ENCODE data around the gene BCKDHB.
"Not testable (repeated sequence)": the region's sequence is repeated elsewhere in the genome, so short reads cannot be mapped to it uniquely, and the experiment has no call there.

Gene BCKDHB

GRCh38 chr6:80263585-80263984, 157.1 kb downstream of the BCKDHB start:
- no peak for DNase-seq (ENCODE audit: low spot score)

GRCh38 chr6:80268865-80269730, 162.6 kb downstream of the BCKDHB start:
- no peak for DNase-seq (ENCODE audit: low spot score)

DNA sequence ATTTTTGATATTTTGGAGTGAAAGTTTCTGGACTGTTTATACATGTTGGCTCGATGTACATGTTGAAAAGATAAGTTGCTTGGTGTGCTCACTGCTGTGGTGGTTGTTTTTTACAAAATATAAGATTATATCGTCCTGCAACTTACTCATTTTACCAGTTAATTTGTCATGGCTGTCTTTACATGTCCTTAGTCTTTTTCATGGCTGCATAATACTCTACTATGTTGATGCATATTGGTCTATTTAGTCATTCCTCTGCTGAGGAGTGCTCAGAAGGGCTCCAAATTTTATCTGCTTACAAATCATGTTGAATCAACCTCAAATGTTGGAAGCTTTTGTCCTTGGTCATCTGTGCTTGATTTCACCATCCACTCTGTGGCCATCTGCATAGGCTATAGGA, 164.6 kb downstream of the BCKDHB start:
- DNase-seq (ENCODE audit: low spot score), result no peak

- DNase-seq (ENCODE audit: low spot score), result no peak
Measured at GRCh38 chr6:80272988-80273387, 166.5 kb downstream of the BCKDHB start.

DNA sequence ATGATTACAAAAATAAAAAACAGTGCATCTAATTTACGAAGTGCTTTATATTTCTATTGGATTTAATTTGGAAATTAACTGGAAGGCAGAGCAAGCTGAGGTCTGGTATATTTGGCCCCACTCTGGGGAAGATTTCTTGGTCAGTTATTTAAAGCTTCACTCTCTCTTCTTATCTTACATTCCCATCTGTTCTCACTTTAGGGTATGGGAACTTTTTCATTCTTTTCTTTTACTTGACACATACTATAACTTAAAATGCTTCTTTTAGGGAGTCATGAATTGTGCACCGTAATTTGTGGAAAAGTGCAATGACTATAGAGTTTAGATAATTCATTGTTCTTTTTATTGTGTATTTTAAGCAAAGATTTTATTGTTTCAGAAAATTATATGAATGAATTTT, 170.4 kb downstream of the BCKDHB start:
- DNase-seq (ENCODE audit: low spot score), result no peak

- DNase-seq (ENCODE audit: low spot score), result no peak
Measured at GRCh38 chr6:80277501-80277900, 171.0 kb downstream of the BCKDHB start.

GRCh38 chr6:80280262-80281010, 174.0 kb downstream of the BCKDHB start:
- DNase-seq (ENCODE audit: low spot score), result no peak

DNA sequence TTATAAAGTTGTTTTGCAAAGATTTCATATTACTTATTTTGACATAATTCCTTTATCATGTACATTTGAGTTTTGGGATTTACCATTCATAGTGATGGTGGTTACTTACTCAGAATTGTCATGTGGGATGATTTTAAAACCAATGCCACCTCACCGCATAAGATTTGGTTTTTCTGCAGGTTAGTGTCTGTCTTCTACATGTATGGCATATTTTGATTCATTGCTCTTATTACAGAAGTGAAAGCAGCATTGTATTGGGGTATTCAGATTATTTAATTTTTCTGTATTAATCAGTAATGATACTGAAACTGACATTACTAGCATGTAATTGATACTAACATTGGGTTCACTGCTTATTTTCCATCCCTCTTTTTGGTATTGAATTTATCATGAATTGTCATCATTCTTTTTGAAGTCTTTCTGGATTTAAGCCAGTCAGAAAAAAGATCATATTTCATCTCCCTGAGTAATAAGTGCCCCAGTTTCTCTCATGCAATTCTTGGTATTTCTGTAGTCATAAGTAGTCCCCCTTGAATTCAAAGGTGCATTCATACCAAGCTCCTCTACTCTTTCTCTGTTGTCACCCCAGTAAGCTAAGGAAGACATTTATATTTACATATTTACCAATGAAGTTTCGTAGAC, 176.6 kb downstream of the BCKDHB start:
- DNase-seq (ENCODE audit: low spot score), result no peak

- DNase-seq (ENCODE audit: low spot score), result no peak
Measured at GRCh38 chr6:80287112-80287511, 180.6 kb downstream of the BCKDHB start.

- DNase-seq (ENCODE audit: low spot score), result no peak
Measured at GRCh38 chr6:80287607-80288006, 181.1 kb downstream of the BCKDHB start.

DNA sequence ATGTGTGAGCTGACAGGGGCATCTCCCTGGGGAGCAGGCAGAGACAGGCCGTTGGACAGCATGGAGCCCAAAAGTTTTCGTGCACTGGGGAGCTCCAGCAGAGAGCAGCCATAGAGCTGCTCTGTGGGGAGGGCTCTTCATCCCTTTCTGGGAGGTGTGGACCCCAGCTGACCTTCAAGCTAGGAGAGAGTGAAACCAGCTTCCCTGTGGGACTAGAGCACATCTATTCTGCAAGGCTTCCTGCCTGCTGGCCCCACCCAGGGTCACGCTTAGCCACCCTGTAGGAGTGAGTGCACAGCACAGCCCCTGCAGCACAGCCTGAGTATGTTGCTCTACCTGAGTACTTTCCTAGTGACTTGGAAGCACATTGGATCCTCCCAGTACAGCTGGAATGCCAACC, 183.3 kb downstream of the BCKDHB start:
- DNase-seq (ENCODE audit: low spot score), result no peak

DNA sequence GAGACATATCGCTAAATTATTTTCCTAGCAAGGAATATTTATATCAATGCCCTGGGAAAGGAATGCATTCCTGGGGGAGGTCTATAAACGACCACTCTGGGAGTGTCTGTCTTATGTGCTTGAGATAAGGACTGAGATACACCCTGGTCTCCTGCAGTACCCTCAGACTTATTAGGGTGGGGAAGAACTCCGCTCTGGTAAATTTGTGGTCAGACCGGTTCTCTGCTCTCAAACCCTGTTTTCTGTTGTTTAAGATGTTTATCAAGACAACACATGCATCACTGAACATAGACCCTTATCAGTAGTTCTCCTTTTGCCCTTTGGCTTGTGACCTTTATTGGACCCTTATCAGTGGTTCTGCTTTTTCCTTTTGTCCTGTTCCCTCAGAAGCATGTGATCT, 188.1 kb downstream of the BCKDHB start:
- not testable (repeated sequence) for DNase-seq (ENCODE audit: low spot score)

- DNase-seq (ENCODE audit: low spot score), result no peak
Measured at GRCh38 chr6:80302716-80303115, 196.2 kb downstream of the BCKDHB start.

DNA sequence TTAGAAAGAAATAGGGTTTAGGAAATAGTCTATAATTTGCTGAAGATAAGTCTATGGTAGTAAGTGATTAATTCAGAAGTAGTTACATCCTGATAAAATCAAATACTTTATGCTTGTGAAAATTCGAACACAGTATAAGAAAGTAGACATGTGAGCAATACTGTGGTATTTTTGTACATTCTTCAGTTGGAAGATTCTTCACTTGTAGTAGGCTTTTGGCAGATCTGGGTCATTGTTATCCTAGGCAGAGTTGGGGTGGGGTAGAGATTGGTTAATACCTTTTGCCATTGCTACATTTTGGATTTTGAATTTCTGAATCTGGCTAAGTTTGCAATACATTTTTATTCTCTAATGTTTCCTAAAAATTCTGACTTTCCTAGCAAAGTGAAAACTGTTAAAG, 197.5 kb downstream of the BCKDHB start:
- DNase-seq (ENCODE audit: low spot score), result no peak

- DNase-seq (ENCODE audit: low spot score), result no peak
Measured at GRCh38 chr6:80314531-80314930, 208.1 kb downstream of the BCKDHB start.

- no peak for DNase-seq (ENCODE audit: low spot score)
Measured at GRCh38 chr6:80316686-80317231, 210.3 kb downstream of the BCKDHB start.

GRCh38 chr6:80319196-80319595, 212.7 kb downstream of the BCKDHB start:
- peak; percentile 22 for DNase-seq (ENCODE audit: low spot score)

- no peak for DNase-seq (ENCODE audit: low spot score)
Measured at GRCh38 chr6:80321011-80321410, 214.5 kb downstream of the BCKDHB start.

DNA sequence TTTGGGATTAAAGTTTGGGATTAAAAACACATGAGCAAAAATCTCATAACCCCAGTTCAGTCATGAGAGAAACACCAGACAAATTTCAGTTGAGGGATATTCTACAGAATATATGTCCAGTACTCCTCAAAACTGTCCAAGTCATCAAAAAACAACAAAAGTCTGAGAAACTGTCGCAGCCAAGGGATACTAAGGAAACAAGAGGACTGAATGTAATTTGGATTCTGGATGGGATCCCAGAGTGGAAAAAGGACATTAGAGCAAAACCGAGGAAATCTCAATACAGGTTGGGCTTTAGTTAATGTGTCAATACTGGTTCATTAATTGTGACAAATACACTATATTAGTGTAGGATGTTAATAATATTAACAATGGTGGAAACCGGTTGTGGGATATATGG, 219.3 kb downstream of the BCKDHB start:
- no peak for DNase-seq (ENCODE audit: low spot score)

DNA sequence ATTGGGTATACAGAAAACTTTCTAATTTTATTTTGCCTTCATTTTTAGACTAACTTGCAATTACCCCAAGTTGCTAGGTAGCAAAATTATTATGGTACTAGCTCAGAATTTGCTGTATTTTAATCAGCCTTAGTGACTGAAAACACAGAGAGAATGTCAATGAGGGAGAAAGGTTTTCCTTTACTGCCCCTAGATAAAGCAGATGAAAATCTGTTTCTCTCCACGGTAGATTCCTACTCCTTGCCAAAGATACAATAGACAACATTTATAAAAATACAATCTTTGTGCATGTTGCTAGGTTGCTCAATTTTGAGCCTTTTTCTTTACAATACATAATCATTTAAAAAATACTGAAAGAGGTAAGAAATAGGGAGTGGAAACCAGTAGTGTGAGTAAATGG, 222.2 kb downstream of the BCKDHB start:
- DNase-seq (ENCODE audit: low spot score), result no peak

GRCh38 chr6:80329496-80329895, 223.0 kb downstream of the BCKDHB start:
- DNase-seq (ENCODE audit: low spot score), result no peak

DNA sequence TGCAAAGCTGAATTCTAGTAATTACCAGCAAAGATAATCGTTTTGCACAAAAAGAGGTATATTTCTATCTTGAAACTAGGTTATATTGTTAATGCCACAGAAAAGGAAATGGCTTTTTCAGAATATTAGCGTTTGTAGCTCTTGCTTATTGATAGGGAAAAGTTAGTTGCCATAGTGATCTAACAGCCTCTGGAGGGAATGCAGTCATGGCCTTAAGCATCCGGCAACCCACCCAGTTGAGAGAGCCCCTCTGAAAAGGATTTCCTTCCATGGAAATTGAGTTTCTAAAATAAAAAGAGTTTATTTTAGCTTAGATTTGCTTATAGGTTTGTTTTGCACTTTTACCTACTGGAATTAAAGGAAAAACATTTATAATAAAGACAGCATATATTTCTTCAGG, 224.5 kb downstream of the BCKDHB start:
- no peak for DNase-seq (ENCODE audit: low spot score)

GRCh38 chr6:80331522-80331921, 225.1 kb downstream of the BCKDHB start:
- DNase-seq (ENCODE audit: low spot score), result no peak
